HG03354 (cell line): ENCODE results near the gene CGB1.
A peak's percentile ranks its signal among the peaks of the same experiment; 100 is the strongest.
"Not testable (repeated sequence)": the region's sequence is repeated elsewhere in the genome, so short reads cannot be mapped to it uniquely, and the experiment has no call there.

ENCODE experiments used
- ATAC-seq: cut with Tn5 transposase; IDR thresholded peaks from one replicate; pipeline ENCODE4 v1.9.1; 2021; ENCODE audit warnings: mild to moderate bottlenecking; ENCODE audit not compliant: unreplicated experiment, poor library complexity, severe bottlenecking

Gene CGB1

DNA sequence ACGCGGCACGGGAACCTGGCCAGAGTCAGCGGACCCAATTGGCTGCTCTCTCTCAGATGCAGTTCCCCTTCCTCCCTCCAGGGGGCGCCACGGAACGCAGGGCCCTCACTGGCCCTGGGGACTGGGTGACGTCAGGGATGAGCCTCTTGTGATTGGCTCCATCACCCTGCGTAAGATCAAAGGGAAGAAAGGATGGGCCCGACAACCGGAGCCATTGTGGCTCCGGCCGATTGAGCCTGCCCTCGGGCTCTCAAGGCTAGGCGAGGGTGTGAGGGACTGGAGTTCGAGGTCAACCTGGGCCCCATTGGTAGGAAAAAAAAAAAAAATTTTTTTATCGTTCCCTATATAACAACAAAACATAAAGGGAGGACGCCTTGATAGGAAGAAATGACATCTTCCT is at the start of gene CGB1:
CGB1 (minus strand) TSS at position 81 of the 400 bp plus-strand sequence. CDS start 184 bp downstream, outside the sequence.
- ATAC-seq = not testable (repeated sequence)

GRCh38 chr19:49086296-49086695 is 49.6 kb upstream of the CGB1 start:
- ATAC-seq = no peak

- ATAC-seq = no peak
Observed at GRCh38 chr19:49085868-49086232, 49.2 kb upstream of the CGB1 start.

GRCh38 chr19:49085020-49085867 is 48.5 kb upstream of the CGB1 start, which contains the start of gene SNRNP70:
Gene SNRNP70 (plus strand): TSS chr19:49085451. CDS start chr19:49086415, 964 bp downstream.
- ATAC-seq = peak; percentile 85

DNA sequence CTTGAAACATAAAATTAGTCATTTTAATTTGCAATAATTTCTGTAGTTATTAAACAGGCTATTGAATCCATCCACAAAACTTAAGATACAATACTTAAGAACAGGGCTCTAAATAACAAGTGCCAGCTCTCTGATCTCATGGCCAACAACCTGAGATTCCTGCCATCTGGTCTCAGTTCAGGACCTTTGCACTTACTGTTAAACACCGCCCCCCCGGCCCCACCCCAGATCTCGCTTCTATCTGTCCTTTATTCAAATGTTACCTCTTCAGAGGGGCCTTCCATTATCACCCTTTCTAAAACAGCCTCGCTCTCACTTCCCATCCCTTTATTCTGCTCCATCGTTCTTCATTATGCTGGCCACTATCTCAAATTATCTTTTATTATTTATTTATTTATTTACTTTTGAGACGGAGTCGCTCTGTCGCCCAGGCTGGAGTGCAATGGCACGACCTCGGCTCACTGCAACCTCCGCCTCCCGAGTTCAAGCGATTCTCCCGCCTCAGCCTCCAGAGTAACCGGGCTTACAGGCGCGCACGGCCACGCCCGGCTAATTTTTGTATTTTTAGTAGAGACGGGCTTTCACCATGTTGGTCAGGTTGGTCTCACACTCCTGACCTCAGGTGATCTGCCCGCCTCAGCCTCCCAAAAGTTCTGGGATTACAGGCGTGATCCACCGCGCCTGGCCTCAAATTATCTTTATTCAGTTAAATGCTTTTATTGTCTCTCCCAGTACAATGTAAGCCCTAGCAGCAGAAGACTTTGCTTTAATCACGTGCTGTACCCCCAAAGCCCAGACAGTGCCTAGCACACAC is 47.7 kb upstream of the CGB1 start:
- ATAC-seq = no peak

DNA sequence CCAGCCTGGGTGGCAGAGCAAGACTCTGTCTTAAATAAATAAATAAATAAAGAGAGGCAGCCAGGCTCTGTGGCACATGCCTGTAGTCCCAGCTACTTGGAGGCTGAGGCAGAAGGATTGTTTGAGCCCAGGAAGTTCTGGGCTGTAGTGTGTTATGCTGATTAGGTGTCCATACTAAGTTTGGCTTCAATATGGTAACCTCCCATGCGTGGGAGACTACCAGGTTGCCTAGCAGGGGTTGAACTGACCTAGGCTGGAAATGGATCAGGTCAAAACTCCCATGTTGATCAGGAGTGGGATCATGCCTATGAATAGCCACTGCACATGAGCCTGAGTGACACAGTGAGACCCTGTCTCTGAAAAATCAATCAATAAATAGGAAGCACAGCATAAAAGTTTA is 44.6 kb upstream of the CGB1 start:
- ATAC-seq = no peak

GRCh38 chr19:49080392-49080791 is 43.7 kb upstream of the CGB1 start:
- ATAC-seq = no peak

DNA sequence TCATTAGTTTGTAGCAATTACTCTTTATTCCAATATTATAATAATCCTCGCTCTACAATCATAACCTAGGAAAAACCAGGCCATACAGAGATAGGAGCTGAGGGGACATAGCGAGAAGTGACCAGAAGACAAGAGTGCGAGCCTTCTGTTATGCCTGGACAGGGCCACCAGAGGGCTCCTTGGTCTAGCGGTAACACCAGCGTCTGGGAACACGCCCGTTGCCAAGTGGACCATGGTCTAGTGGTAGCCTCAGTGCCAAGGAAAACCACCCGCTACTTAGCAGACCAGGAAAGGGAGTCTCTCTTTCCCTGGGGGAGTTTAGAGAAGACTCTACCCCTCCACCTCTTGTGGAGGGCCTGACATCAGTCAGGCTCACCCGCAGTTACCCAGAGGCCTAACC is 38.2 kb upstream of the CGB1 start:
- not testable (repeated sequence) for ATAC-seq

- ATAC-seq = no peak
Observed at GRCh38 chr19:49073514-49074378, 37.1 kb upstream of the CGB1 start.

DNA sequence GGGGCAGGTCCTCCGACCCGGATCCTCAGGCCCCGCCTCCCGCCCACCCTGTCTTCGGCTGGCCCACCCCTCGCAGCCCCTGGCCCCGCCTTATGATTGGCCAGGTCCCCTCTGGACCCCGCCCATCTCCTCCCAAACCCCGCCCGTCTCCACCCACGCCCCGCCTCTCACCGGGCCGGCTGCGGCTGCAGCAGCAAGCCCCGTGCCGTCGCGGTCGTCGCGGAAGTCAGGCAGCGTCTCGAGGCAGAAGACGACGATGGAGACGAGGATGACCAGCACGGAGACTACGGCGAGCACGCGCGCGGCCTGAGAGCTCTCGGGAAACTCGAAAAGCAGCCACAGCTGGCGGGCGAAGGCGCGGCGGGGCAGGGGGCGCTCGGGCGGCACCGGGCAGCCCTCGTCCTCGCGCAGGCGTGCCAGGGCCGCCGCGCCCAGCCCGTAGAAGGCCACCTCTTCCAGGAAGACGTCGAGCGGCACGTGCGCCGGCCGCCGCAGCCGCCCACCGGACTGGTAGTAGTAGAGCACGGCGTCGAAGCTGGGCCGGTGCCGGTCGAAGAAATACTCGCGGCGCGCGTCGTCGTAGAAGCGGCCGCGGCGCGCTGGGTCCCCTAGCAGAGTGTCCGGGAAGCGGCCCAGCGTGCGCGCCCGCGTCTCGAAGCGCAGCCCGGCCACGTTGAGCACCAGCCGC is 35.3 kb upstream of the CGB1 start:
- no peak for ATAC-seq

GRCh38 chr19:49070416-49070815 is 33.7 kb upstream of the CGB1 start:
- ATAC-seq = no peak

GRCh38 chr19:49069026-49069425 is 32.3 kb upstream of the CGB1 start:
- ATAC-seq = no peak

DNA sequence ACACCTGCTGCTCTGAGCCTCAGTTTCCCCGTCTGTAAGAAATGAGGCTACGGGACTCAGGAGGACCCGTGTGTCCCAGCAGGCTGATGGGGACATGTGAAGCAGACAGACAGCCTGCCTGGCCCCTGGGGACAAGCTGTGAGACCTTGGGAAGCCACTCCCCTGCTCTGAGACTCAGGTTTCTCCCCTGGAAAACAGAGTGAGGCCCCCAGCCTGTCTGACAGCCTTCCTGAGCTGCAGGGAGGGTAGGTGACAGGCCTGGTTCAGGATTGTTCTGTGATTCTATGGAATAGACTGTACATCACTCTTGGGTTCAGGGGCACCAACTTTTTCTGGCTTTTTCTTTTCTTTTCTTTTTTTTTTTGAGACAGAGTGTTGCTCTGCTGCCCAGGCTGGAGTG is 30.9 kb upstream of the CGB1 start:
- ATAC-seq = no peak

- ATAC-seq = no peak
Observed at GRCh38 chr19:49065905-49066512, 29.3 kb upstream of the CGB1 start.

DNA sequence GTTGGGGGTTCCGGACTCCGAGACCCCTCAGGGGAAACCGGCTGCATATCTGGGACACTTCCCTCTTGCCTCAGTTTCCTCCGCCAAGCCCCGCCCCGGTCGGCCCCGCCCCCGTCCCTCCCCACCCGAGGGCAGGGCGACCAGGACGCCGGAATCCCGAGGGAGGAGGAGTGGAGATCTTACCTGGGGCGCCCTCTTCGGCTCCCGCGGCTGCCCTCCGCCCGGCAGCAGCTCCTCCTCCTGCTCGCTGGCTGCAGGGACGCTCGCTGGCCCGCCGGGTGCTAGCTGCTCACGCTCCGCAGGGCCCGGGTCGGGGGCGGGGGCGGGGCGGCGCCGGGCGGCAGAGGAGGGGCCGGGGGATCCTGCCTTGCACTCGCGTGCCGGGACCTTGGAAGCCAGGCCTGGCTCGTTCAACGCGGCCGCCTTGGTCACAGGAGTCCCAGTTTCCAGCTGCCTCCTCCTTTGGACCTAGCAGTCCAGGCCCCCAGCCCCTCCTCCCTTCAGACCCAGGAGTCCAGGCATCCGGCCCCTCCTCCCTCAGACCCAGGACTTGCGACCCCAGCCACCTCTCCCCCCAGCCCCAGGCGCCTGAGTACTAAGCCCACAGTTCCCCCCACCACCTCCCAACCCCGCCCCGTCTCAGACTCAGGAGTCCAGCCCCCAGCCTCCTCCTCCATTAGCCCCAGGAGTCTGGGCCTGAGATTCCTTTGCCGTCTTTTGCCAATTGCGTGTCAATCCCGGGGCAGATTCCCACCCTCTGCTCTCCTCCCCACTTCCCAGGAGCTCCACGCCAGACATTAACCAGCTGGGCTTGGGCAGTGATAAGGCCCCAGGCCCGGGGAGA is 28.3 kb upstream of the CGB1 start, which contains the start of gene NTF4:
NTF4 (minus strand) TSS at position 51 of the 844 bp plus-strand sequence. CDS start 2,821 bp downstream, outside the sequence.
- no peak for ATAC-seq

DNA sequence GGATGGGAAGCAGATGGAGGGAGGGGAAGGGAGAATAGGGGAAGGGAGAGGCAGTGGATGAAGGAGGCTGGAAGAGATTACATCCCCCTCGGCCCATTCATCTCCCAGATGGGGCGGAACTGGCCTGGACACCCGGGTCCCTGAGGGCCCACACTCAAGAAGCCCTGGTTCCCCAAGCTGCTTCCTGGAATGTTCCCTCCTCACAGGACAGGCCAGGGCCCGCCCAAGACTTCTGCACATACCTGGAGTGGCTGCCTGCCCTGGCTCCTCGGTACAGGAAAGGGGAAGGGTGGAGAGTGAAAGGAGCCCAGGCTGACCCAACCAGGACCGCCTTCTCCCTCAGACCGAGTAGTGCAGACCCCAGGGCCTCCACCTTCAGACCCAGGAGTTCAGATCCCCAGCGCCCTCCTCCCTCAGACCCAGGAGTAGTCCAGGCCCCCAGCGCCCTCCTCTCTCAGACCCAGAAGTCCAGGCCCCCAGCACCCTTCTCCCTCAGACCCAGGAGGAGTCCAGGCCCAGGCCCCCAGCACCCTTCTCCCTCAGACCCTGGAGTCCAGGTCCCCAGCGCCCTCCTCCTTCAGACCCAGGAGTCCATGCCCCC is 27.4 kb upstream of the CGB1 start:
- no peak for ATAC-seq

GRCh38 chr19:49061445-49061844 is 24.8 kb upstream of the CGB1 start:
- ATAC-seq = no peak

- ATAC-seq = no peak
Observed at GRCh38 chr19:49061000-49061399, 24.3 kb upstream of the CGB1 start.
